GM12865 (cell line): Measurements from ENCODE around the gene SAMD4A.

Source experiments
- DNase-seq: peaks from one replicate; pipeline ENCODE4 v3.0.0; 2010; ENCODE audit warnings: low read depth
- H3K4me3 ChIP-seq: 2 replicates; pipeline ENCODE4 v1.5.1; 2011; ENCODE audit warnings: mild to moderate bottlenecking, low read depth, low read length, control low read depth
- CTCF ChIP-seq: IDR thresholded peaks from 2 replicates; pipeline ENCODE4 v1.5.1; 2011; ENCODE audit warnings: low read length, control low read depth, low read depth, inconsistent platforms; ENCODE audit not compliant: insufficient read depth; ENCODE audit errors: missing control alignments

Gene SAMD4A

GRCh38 chr14:54591461-54591860 lies 24.5 kb downstream of the SAMD4A start:
- no peak for DNase-seq
- no peak for TF ChIP-seq CTCF
- no peak overlapping the region for H3K4me3 ChIP-seq

- DNase-seq: no peak
- TF ChIP-seq CTCF: no peak
- no peak overlapping the region for H3K4me3 ChIP-seq
Observed at GRCh38 chr14:54591866-54592265, 24.9 kb downstream of the SAMD4A start.

- TF ChIP-seq CTCF: no peak
- DNase-seq: no peak
- no peak overlapping the region for H3K4me3 ChIP-seq
Observed at GRCh38 chr14:54593860-54594259, 26.9 kb downstream of the SAMD4A start.

GRCh38 chr14:54594537-54594936 lies 27.6 kb downstream of the SAMD4A start:
- no peak for TF ChIP-seq CTCF
- no peak for DNase-seq
- no peak overlapping the region for H3K4me3 ChIP-seq

GRCh38 chr14:54597795-54598443 lies 31.0 kb downstream of the SAMD4A start:
- TF ChIP-seq CTCF: no peak
- no peak overlapping the region for H3K4me3 ChIP-seq
- DNase-seq: no peak

- TF ChIP-seq CTCF: no peak
- no peak for DNase-seq
- no peak overlapping the region for H3K4me3 ChIP-seq
Observed at GRCh38 chr14:54599966-54600716, 33.2 kb downstream of the SAMD4A start.

- no peak for DNase-seq
- TF ChIP-seq CTCF: no peak
- no peak overlapping the region for H3K4me3 ChIP-seq
Observed at GRCh38 chr14:54600717-54601109, 33.8 kb downstream of the SAMD4A start.
